Measurements from ENCODE around the gene CUL4B.
"Not testable (repeated sequence)": the region's sequence is repeated elsewhere in the genome, so short reads cannot be mapped to it uniquely, and the experiment has no call there.

Gene CUL4B

DNA sequence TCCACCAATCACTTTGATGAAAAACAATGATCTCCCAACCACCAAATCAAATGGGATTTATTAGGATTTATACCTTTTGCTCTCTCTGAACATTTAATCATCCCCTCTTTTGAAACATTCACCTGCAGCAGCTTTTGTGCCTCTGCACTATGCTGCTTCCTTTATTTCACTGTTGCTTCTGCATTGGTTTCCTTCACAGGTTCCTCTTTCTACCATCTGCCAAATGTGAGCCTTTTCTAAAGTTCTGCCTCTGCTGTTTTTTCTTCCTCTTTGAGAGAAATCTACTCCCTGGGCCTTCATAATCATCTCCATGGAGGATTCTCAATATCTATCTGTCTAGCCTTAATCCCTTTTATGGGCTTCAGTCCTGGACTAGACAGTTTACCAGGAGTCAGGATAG lies 24.7 kb downstream of the CUL4B start:
- no peak overlapping the region for H3K4me3 ChIP-seq
- no peak overlapping the region for H3K27ac ChIP-seq

DNA sequence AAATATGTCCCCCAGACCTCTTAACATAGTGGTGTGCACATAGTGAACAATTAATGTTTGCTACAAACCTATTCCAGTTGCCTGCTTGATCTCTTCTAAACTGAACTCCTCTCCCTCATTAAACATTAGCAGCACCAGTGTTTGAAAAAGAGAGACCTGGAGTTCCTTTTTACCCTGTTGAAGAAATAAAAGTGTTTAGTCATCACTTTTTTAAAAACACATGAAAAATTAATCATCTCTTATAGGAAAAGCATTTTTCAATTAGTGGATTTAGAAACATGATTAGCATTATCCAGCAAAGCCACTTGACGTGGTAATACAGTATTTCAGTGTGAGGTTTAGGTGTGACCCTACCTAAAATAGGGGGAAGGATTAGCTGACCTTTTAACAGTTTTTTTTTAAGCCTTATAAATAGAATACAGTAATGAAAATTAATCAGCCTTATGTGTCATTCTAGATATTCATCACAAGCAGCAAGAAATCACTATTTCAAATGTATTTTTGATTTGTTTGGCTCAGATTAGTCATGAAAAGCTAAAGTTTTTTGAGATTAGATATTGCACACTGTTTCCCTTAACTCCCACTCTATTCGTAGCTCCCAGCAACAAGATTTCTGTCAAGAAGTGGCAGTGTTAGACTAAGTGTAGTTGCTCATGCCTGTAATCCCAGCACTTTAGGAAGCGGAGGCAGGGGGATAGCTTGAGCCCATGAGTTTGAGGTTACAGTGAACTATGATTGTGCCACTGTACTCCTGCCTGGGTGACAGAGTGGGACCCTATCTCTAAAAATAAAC lies 26.2 kb downstream of the CUL4B start:
- Histone ChIP-seq H3K4me3 (no peak overlapping the region), H3K27ac (no peak overlapping the region)

DNA sequence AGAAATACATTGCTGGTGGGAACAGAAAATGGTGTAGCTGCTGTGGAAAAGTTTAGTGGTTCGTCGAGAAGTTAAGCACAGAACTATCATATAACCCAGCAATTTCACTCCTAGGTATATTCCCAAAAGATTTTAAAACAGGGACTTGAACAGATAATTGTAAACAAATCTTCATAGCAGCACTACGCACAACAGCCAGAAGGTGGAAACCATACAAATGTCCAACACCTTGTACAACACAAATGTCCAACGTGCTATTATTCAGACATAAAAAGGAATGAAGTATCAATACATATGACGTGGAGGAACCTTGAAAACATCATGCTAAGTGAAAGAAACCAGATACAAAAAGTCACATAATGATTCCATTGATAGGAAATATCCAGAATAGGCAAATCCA lies 37.9 kb downstream of the CUL4B start:
- H3K4me3 ChIP-seq, result no peak overlapping the region
- no peak overlapping the region for H3K27ac ChIP-seq

DNA sequence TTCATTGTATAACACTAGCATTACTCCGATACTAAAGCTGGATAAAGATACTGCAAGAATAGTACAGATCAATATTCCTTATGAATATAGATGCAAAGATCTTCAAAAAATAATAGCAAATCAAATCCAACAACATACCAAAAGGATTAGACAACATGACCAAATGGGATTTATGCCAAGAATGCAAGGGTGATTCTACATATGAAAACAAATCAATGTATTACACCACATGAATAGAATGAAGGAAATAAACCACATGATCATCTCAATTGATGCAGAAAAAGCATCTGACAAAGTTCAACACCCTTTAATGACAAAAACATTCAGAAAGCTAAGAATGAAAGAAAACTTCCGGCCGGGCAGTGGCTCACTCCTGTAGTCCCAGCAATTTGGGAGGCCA lies 42.8 kb downstream of the CUL4B start:
- Histone ChIP-seq H3K4me3 (no peak overlapping the region), H3K27ac (no peak overlapping the region)

DNA sequence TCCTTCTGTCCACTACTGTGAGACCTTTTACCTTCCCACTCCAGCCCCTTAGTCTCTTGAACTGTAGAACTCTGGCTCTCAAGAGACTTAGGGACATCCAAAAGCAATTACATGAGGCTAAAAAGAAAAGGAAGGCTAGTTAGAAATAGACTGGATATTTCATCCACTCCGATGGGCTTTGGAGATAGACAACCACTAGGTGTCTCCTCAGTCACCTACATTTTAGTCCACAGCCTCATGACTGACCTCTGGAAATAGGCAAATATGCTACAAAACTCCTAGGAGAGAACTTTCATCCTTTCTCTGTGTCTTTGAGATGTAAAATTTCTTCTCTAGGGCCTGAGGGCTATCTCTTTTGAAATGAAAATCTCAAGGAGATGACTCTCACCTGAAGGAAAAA lies 46.5 kb downstream of the CUL4B start:
- no peak overlapping the region for H3K4me3 ChIP-seq
- no peak overlapping the region for H3K27ac ChIP-seq

DNA sequence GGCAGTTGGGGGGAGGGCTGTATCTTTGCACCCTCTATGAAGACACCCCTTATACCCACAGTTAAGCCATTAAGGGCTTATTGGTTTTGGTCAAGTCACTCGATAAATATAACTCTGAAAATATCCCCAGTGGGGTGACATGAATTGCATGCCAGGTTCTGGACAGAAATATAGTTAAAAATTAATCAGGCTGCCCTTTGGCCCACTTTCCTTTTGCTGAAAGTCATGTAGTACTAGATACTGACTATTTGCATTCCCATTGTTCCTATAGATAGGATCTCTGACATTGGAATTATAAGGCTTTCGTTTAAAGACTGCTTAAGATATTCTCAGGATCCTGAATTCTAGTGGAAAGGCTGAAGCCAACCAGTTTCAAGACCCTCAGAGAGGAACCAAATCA lies 48.1 kb downstream of the CUL4B start:
- no peak overlapping the region for H3K27ac ChIP-seq
- no peak overlapping the region for H3K4me3 ChIP-seq

DNA sequence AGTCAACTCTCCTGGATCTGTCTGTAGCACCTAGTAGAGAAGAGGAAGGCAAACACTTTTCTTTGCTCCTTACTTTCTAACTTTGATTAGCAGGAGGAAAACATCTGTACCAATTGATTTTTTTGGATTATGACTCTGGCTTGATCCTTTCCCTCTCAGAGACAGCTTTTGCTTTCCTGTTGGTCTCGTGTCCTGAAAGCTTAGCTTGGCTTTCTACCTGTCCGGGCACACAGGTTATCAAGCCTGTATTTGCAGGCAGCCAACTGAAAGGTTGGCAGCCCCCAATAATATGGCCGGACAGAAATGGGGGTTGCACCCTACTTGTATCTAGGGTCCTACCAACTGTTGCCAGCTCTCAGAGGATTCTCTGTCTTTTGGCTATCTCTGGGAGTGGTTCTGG lies 48.5 kb downstream of the CUL4B start:
- H3K27ac ChIP-seq, result no peak overlapping the region
- no peak overlapping the region for H3K4me3 ChIP-seq

DNA sequence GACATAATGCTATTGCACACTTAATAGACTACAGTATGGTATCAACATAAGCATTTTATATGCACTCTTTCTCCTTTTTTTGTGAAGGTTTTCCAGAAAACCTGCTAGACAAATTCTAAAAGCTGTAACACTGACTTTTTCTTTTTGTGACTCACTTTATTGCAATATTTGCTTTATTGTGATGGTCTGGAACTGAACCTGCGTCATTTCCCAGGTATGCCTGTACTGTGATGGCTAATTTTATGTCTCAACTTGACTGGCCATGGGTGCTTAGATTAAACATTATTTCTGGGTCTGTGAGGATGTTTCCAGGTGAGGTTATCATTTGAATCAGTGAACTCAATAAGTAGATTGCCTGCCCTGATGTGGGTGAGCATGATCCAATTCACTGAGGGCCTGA lies 56.2 kb downstream of the CUL4B start:
- no peak overlapping the region for H3K27ac ChIP-seq

DNA sequence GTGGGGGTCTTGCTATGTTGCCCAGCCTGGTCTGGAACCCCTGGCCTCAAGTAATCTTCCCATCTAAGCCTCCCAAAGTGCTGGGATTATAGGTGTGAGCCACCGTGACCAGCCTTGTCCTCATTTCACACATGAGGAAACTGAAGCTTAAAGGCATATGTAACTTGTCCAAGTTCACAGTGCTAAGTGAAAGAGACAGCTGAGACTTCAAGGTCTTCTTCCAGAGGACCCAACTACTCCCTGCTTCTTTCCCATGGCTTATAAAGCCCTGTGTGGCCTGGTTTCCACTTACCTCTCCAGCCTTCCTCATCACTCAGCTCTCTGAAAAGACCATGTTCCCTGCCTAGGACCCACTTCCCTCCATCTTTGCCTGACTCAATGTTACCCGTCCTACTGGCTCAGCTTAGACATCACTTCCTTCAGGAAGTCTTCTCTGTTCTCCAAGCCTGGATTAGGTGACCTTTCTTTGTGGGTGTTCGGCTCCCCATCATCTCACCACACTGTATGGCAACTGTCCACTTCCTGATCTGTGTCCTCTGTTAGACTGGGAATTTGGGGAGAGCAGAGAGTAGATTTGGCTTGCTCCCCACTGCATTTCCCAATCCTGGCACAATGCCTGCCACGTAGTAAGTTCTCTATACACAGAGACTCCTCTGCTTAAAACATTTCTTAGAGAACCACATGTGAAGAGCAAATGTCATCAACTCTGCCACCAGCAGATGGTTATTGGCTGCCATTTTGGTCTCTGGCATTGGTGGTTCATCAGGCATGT lies 61.3 kb downstream of the CUL4B start:
- no peak overlapping the region for H3K4me3 ChIP-seq

More for the DNA sequence above, 56.2 kb downstream of the CUL4B start:
- no peak overlapping the region for H3K4me3 ChIP-seq

DNA sequence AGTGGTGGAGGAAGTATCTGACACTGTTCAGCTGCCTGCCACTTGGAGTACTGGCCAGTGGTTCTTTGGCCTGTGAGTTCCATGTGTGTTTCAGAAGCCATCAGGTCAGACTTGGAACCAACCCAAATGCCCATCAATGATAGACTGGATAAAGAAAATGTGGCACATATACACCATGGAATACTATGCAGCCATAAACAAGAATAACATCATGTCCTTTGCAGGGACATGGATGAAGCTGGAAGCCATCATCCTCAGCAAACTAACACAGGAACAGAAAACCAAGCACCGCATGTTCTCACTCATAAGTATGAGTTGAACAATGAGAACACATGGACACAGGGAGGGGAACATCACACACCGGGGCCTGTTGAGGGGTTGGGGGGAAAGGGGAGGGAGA lies 70.6 kb downstream of the CUL4B start:
- not testable (repeated sequence) for H3K27ac ChIP-seq, H3K4me3 ChIP-seq

More for the DNA sequence above, 61.3 kb downstream of the CUL4B start:
- no peak overlapping the region for H3K27ac ChIP-seq

DNA sequence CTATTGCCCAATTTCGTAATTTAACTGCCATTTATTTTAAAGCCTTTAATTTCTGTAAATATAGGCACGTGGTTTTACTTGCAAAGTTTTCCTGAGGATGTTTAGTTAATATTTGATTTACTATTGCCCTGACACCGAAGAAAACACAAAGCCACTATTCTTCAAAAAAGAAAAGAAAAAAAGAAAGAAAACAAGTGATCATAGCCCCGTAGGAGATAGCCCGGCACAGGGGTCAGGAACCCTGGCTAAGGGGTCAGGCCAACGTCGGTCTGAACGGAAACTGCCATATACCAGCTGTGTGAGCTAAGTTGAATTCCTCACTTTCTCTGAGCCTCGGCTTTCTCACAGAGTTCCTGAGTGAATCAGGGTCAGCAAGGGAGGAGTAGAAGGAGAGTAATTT lies 74.0 kb downstream of the CUL4B start:
- Histone ChIP-seq H3K4me3 (no peak overlapping the region), H3K27ac (no peak overlapping the region)

DNA sequence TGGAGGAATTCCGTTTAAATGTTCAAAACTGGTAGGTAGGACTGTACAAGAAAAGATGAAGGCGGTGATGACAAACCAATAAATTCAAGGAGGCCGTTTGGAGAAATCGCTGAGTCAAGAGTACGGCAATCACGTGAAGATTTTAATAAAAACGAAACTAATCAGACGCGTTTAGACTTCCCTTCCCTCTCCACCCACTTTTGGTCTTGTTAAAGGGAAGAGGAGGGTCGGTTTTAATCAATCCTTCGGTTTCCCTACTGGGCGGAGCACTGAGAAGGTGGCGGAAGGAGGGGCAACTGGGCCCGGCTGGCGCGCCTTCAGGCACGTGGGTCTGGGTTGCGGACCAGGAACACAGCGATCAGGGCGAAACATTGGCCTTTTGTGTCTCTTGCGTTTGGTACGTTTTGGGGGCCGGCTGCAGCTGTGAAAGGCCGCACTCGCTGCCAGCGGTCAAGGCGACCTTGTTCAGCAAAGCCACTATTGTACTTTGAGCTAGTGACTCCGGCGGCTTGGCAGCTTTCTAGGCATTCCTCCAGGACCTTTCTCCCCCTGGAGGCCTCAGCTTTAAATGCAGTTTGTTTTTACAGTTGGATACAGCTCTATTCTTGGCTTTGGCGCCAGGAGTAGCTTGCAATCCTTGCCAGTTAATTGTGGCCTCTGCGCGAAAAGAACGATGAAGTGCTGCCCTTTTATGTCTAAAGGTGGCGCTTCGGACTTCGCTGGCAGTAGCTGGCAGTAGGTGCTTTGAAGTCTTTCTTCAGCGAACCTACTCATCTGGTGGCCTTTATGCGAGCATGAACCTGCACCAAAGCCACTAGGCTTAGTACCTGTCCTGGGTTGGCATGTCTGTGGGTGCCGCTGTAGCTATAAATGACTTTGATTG lies 74.9 kb downstream of the CUL4B start:
- H3K4me3 ChIP-seq, result peak overlapping the region; percentile 27 to 40 (median 37)
- peak overlapping the region in 19 of 21 experiments; percentile 26 to 87 (median 78) for H3K27ac ChIP-seq

DNA sequence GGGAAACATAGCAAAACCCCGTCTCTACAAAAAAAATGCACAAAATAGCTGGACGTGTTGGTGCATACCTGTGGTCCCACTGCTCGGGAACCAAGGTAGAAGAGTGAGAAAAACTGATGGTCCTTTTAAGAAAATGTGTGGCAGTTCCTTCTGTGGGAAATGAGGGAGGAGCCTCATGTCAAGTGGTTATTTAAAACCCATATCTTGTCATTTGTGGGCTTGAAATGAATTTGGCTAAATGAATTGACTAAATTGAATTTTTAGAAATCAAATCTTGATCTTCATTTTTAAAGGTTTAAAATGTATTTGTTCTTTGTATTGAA lies 75.5 kb downstream of the CUL4B start:
- H3K4me3 ChIP-seq, result peak overlapping the region; percentile 27 to 40 (median 37)
- H3K27ac ChIP-seq, result peak overlapping the region in 15 of 21 experiments; percentile 26 to 87 (median 78)

DNA sequence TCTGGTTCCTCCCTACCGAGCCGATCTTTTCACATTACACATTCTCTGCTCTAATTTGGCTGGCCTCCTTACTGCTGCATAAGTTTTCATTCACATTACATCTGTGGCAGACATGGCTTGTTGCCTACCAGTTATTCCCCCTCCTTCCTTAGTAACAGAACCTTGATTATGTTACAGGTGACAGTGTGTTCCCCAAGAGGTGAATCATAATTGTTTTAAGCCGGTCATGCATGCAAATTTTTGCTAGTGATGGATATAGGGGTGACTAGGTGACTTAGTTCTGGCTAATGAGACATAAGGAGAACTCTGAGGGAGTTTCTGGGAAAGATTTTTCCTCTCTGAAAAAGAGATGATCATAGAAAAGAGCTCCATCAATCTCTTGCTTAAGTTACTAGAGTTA lies 83.3 kb downstream of the CUL4B start:
- Histone ChIP-seq H3K4me3 (no peak overlapping the region), H3K27ac (no peak overlapping the region)

DNA sequence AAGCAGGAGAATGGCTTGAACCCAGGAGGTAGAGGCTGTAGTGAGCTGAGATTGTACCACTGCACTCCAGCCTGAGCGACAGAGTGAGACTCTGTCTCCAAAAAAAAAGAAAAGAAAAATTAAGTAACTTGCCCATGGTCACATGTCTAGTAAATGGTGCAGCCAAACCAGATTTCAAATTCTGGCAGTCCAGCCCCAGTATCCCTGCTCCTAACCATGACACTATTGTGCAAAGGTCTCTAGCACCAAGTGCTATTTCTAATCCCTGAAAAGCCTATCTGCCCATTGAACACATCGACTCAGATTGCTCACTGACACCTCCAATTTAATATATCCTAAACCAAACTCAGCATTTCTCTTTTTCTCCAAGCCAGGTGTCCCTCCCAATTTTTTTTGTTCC lies 84.0 kb downstream of the CUL4B start:
- H3K27ac ChIP-seq, result no peak overlapping the region
- no peak overlapping the region for H3K4me3 ChIP-seq

DNA sequence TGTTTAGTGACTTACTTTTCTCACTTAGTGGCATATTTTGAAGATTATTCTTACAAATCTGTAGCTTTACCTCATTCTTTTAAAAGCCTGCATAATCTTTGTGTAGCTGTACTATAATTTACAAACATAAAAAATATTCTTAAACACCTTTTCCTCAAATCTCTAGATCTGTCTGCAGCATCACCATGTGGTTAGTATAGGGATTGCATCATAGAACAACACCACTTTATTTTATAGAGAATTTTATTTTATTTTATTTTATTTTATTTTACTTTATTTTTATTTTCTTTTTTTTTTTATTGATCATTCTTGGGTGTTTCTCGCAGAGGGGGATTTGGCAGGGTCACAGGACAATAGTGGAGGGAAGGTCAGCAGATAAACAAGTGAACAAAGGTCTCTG lies 85.3 kb downstream of the CUL4B start:
- not testable (repeated sequence) for H3K27ac ChIP-seq, H3K4me3 ChIP-seq
